NCI-H1930 (cell line): ENCODE results near the gene SCARB1.

Experiments used
- DNase-seq, 2 experiments: peaks; one replicate each; lab custom pipeline; 2025; lab: John Stamatoyannopoulos, UW

SCARB1 gene

DNA sequence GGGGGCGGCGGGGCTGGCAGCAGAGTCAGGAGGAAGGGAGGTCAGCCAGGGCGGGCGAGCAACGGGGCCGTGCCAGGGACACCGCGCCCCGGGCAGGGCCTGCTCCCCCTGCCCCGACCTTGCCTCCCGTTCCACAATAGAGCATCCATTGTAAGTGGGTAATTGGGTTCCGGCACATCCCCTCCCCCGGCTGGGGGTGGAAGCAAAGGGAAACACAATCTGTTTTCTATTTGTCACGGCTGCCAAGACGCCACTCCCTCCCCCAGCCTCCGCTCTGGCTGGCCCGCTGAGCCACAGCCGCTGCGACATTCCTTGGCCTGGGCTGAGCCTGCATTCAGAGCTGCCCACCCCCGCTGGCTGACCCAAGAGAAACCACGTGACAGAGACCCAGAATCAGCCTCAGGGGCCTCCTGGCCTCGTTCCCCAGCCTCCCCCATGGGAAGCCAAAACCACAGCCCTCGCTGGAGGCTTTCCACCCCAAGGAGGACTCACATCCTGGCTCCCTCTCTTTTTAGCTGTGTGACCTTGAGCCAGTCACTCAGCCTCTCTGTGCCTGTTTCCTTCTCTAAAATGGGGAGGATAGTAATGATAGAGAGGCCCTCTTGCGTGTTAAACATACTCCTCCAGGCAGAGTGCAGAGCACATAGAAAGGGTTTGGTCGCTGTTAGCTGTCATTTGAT lies 117.6 kb downstream of the SCARB1 start:
- peak in 1 of 2 experiments; percentile 25 for DNase-seq

DNA sequence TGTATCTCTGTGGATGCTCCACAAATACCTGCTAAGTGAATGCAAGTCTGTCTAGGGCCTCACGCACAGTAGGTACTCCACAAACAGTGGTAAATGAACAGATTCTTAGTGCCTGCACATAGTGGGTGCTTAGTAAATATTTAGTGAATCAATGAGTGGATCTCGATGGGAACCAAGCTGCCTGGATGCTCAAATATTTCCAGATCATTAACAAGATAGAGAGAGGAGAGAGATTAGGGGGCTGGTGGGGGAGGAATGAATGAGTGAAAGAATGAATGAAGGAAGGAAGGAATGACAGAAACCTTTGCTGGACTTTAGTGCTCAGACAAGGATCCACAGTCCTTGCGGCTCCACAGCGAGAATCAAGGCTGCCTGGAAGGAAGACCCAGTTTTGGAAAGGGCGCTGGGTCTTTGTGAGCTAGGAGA lies 118.2 kb downstream of the SCARB1 start:
- DNase-seq = no peak

DNA sequence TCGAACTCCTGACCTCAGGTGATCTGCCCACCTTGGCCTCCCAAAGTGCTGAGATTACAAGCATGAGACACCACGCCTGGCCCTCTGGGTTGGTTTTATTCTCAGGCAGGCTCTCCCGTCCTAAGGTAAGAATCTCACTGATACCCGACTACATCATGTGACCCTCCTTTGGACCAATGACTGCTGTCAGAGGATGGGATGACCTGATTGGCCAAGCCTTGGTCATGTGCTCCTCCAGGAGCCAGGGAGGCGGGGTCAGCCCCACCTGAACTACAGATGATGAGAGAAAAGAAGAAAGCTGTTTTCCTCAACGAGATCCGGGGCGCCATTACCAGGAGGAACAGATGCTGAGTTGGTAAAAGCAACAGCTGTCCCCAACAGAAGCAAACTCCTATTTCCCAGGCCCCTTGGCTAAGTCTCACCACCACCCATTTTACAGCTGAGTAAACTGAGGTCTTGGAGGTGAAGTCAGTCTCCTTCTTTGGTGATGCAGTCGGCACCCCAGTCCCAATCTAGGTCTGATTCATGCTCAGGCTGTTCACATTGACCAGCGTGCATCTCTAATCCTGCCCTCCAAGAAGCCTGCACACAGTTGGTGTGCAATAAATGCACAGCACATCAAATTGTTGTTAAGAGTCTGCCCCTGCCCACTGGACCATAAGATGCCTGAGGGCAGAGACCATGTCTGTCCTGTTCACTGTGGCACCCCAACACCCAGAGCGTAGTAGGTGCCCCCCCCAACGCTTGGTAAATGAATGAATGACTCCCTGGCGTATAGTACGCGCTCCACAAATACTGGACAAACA lies 118.8 kb downstream of the SCARB1 start:
- DNase-seq = no peak

DNA sequence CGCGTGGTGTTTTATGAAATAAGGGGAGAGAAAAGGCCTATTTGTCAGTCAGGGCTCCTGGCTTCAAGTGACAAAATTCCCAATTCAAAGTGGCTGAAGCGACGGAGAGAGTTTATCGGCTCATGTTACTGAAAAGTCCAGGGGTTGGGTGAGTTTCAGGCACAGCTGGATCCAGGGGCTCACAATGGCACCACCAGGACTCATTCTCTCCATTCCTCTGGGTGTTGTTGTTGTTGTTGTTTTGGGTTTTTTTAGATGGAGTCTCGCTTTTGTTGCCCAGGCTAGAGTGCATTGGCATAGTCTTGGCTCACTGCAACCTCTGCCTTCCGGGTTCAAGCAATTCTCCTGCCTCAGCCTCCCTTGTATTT lies 119.4 kb downstream of the SCARB1 start:
- DNase-seq = no peak

DNA sequence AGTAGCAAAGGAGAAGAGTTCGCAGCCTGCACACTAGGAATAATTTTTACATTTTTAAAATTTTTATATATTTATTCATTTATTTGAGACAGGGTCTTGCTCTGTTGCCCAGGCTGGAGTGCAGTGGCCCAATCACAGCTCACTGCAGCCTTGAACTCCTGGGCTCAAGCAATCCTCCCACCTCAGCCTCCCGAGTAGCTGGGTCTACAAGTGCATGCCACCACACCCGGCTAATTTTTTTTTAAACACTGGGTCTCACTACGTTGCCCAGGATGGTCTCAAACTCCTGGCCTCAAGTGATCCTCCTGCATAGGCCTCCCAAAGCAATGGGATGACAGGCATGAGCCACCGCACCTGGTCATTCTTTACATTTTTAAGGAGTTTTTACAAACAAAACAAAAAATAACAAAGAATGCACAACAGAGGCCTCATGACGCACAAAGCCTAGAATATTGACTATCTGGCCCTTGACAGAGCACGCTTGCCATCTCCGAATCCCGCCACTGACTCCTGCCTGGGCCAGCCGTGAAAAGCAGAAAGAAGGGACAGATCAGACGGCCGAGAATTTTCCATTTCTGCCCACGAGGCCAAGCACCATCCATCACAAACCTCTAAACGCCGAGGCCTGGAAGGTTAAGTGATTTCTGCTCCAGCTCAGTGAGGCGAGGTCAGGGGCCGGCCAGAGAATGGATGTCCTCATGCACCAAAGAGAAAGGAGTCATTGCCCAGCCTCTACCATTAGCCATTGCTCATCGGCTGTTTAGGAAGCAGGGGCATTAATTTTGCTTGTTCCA lies 120.0 kb downstream of the SCARB1 start:
- no peak for DNase-seq

DNA sequence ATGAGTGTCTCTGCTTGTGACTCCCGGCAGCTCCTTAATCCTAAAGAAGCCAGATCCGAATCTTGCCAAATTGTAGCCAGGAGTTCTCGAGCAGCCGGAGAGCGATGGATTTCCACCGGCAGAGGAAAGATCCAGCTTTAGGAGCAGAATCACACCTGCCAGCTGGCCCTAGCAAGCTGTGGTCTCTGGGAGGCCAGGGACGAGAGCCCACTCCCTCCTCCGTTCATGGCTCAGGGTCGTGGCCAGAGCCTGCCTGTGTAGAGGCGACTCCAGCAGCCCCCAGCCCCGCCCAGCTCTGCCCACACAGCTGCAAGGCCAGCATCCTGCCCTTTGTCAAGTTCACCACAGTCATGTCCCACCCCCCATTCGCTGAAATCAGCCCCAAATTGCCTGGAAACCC lies 121.0 kb downstream of the SCARB1 start:
- DNase-seq = no peak

DNA sequence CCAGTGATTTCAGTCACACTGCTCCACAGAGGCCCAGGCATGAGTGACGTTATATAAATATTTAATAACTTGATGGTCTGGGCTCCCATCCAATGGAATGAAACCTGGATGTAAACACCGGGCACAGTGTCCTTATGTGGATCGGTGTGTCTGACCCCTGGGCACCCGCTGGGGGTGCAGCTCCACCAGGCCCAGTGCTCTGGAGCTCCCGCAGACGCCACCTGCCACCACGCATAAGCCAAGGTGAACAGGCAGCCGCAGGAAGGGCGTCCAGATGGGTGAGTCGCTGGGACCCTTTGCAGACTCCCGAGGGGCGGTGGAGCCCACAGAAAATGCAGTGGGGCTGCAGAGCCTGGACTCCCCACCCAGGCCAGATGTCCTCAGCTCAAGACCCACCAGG lies 121.6 kb downstream of the SCARB1 start:
- DNase-seq = no peak

DNA sequence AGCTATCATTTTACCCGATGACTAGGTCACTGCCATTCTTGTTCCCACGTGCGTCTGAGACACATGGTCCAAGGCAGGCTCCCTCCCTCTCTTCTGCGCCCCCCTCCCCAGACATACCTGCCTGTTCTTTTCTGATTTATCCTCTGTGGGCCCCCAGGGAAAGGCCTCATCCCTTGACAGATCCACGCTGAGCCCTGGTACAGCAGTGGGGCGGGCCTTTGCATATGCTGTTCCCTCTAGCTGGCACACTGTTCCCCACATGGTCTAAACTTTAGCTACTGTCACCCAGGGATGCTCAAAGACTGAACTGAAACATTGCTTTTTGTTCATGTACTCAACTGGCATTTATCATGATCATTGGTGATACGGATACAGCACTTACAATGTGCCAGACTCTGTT lies 122.5 kb downstream of the SCARB1 start:
- no peak for DNase-seq

DNA sequence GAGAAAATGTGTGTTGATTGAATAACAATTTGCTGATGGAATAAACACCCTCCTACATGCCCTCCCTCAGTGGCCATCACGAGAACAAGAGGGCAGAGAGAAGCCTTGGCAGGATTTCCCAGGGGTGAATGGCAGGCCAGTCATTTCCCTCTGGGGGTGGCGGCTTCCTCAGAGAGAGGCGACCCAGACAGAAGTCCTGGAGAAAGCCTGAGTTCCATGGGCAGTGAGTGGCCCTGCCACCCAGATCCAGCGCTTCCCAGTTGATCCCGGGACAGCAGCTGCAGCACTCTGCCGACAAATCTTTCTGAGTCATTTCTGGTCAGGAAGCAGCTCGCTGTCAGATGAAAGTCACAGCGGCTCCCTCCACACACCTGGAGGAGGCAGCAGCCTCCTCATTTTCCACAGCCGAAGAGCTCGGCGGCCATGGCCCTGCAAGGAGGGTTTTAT lies 123.0 kb downstream of the SCARB1 start:
- DNase-seq = no peak

DNA sequence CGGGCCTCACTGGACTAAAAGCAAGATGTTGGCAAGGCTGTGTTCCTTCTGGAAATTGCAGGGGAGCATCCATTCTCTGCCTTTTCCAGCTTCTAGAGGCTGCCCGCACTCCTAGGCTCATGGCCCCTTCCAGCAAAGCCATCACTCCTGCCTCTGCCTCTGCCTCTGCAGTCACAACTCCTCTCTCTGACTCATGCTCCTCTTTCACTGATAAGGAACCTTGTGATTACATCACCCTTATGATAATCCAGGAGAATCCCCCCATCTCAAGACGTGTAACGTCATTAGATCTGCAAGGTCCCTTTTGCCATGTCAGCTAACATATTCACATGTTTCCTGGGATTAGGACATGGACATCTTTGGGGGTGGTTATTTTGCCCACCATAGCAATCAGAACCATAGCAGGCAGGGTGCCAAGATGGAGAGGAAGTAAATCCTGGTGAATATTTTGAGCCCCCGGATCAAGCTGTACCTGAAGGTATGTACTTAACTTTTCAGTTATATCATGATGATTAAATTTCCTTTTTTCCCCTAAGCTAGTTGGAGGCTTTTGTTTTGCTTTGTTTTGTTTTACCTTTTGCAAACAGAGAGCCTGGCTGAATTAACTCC lies 123.6 kb downstream of the SCARB1 start:
- DNase-seq = no peak

DNA sequence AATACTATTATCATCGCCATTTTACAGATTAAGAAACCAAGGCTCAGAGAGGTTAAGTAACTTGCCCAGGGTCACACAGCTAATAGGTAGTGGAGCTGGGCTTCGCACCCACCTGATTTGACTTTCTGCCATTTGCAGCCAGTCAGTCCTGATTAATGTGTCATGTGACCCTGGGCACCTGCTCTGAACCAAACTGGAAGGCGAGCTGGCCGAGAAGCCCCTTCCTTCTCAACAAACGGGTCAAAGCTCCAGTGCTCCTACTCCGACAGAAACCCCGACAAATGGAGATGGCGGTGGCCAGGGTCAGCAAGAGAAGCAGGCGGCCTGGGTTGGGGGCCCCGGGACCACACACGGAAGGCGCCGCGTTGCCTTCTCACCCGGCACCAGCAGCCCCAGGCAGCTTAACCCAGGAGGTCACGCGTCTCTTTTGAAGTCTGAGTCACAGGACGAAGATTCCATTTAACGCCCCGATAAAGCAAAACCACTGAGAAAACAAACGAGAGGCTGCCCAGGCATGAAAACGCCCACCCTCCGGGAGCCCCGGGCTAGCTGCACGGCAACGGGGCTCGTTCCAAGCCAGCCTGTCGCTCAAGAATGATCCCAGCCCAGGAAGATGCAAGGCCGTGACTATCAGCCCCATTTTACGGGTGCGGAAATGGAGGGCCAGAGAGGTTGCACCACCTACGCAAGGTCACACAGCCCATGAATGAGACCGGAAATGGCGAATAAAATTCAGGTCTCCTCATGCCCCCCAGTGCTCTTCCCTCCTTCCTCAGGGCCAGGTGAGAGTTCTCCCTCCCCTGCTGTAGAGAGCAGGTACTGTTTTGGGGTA lies 124.8 kb downstream of the SCARB1 start:
- DNase-seq = no peak

DNA sequence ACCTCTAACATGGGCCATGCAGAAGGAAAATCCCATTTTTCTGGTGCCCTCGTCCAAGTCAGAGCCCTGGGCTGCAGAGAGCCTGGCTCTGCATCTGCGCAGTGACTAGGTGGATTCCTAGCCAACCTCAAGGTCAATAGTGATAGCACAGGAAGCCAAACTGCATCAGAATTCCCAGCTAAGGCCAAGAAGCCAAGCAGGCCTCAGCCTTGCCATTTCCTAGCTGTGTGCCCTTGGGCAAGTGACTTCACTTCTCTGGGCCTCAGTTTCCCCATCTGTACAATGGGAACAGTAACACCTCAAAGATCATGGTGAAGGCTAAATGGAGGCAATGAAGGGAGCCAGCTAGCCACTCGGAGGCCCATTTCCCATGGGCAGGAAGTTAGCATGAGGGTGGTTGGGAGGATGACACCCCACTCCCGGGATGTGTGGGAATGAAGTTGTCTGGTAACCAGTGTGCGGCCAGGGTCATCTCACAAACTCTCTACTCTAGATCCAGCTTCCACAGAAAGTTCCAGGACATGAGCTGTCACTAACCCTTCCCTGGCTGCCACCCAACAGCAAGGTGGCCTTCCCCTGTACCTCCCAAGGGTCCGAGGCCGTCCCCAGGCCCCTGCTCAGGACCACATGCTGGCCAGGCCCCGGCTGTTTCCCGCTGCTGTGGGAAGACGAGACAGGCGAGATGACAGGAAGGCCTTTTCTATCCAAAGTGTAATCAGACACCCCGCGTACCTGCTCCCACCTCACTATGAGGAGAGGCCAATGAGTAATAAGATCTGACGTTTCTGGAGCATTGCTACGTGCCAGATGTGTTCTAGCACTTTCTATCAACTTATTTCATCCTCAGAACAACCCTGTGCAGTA lies 125.7 kb downstream of the SCARB1 start:
- no peak for DNase-seq

DNA sequence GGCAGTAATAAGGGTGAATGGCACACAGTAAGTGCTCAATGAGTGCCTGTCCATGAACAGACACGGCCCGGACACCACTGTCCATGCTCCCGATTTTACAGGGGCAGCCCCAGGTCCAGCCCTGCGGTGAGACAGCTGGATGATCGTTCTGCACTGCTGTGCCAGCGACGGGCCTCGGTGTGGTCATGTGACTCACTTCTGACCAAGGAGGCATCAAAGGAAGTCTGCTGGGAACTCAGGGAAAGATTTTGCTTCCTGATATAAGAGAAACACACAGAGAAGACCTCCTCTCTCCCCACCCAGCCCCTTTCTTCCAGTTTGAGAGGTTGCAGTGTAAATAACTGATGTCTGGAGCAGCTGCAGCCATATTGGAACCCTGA lies 126.6 kb downstream of the SCARB1 start:
- DNase-seq = no peak

DNA sequence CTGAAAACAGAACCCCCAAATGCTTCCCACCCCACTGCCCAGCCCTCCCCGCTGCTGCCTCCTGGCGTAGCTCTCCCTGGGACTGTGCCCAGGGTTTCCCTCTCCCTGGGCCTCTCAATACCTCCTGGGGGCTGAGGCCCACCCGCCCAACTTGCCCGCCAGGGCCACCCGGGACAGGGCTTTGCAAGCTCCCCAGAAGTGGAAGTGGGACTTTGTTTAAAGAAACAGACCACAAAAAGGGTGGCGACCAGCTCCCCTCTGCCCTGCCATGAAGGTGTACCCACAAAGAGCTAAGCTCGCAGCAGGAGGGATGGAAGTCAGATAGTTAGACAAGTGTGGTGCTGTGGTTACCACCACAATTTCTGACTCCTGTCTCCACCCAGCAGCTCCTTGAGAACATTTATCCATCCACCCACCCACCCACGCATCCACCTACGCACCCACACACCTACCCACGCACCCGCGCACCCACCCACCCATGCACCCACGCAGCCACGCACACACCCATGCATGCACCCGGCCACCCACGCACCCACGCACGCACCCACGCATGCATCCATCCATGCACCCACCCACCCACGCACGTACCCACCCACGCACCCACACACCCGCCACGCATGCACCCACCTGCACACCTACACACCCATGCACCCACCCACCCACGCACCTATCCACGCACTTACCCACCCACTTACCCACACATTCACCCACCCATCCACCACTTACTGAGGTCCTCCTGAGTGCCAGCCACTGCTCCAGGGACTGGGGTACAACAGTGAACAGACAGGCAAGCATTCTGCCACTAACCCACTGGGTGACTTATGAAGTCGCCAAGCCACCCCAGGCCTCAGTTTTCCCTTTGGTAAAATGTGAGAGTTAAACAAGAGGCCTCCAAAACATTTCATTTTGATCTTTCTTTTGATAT lies 127.3 kb downstream of the SCARB1 start:
- no peak for DNase-seq

DNA sequence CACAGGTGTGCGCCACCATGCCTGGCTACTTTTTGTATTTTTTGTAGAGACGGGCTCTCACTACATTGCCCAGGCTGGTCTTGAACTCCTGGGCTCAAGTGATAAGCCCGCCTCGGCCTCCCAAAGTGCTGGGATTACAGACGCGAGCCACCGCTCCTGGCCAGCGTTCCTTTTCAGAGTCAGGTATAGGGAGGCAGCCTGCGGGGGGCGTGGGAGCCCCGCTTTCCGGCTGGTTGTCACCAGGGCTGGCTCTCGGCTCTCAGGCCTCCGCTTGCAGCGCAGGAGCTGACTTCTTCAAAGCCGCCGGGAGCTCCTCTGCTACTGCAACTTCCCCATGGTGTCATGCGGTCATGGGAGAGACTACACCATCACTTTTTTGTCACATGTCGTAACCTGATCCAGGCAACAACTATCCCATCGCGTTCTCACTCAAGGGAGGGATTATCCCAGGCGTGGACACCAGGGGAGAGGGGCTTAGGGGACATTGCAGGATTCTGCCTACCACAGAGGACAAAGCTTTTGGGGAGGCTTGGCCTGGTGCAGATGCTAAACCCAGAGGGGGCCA lies 129.4 kb downstream of the SCARB1 start:
- DNase-seq = peak in 1 of 2 experiments; percentile 23

DNA sequence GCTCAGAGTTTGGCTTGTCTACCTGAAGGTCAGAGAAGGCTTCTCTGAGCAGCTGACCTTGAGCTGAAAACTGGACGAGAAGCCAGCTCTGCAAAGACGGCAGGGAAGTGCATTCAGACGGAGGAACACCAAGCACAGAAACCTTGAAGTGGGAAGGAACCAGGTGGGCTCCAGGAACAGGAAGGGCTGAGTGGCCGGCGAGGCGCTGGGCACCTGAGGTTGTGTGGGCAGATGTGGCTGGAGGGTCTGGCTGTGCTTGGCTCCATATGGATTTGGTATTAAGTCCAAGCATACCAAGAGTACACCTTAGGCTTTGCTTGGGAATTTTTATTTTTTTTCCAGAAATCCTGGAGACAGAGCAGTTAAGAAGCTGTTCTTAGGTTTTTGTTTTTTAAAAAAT lies 130.6 kb downstream of the SCARB1 start:
- no peak for DNase-seq

DNA sequence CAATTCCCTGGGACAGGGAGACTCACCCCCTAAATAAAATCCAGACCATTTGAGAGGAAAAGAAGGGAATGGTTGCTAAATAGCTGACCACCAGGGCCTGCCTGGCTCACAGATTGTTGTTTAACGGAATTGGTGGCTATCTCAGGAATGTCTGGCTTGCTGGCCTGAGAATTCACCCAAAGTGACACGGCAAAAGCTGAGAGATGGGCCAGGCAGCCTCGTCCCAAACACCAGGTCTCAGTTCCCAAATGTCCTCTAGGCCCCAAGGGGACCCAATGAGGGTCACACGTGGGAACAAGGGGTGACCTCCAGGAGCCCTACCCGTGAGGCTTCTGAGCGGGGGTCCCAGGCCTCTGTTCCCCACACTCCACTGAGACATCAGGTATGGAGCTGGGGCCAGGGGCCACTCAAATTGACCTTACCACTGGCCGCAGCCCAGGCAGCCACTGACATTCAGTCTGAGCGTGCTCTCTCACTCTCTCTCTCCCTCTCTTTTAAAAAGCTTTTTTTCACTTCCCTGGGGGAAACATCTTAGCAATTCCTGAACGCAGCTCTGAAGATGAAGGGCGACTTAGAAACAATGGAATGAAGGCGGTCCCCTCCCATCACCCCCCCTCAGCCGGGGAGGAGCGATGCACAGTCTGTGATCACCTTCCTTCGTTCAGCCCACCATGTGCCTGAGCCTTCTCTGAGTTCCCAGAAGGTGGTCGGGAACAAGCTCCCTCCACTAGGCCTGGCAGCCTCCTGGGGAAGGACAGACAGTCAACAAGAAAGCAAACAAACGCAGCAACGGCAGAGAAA lies 131.2 kb downstream of the SCARB1 start:
- no peak for DNase-seq

DNA sequence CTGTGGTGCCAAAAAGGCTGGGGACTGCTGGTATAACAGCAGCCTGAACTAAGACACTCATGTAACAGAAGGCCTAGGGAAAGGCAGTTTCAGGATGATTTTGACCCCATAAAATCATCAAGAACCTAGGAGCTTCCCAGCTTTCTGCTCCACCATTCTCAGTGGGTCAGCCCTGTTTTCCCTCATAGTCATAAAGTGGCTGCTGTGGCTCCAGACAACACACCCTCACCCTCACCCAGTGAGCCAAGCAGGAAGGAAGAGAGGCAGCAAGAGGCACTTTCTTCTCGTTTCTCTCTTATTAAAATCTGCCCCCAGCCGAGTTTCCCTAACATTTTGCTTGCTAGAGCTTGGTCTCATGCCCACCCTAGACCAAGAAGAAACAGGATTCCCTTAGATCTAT lies 131.8 kb downstream of the SCARB1 start:
- no peak for DNase-seq
